C4-2B (cell line): ENCODE measurements around the gene TAOK3.
"Not testable (repeated sequence)": the region's sequence is repeated elsewhere in the genome, so short reads cannot be mapped to it uniquely, and the experiment has no call there.

Source experiments
- ZFX ChIP-seq: fragments of 450-650 bp; IDR thresholded peaks from 2 replicates; pipeline ENCODE4 v1.6.1; 2017
- TF ChIP-seq, protein P1 (sequence below): fragments of 450-650 bp; conservative IDR thresholded peaks from 2 replicates; pipeline ENCODE4 v1.5.1; 2017; ENCODE audit warnings: mild to moderate bottlenecking

DNA sequence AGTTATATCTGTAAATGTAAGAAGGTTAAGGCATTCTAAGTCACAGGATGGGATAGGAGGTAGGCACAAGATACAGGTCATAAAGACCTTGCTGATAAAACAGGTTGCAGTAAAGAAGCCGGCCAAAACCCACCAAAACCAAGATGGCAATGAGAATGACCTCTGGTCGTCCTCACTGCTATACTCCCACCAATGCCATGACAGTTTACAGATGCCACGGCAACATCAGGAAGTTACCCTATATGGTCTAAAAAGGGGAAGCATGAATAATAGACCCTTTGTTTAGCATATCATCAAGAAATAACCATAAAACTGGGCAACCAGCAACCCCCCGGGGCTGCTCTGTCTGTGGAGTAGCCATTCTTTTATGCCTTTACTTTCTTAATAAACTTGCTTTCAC lies 64.7 kb downstream of the TAOK3 start:
- TF ChIP-seq, protein P1, sequence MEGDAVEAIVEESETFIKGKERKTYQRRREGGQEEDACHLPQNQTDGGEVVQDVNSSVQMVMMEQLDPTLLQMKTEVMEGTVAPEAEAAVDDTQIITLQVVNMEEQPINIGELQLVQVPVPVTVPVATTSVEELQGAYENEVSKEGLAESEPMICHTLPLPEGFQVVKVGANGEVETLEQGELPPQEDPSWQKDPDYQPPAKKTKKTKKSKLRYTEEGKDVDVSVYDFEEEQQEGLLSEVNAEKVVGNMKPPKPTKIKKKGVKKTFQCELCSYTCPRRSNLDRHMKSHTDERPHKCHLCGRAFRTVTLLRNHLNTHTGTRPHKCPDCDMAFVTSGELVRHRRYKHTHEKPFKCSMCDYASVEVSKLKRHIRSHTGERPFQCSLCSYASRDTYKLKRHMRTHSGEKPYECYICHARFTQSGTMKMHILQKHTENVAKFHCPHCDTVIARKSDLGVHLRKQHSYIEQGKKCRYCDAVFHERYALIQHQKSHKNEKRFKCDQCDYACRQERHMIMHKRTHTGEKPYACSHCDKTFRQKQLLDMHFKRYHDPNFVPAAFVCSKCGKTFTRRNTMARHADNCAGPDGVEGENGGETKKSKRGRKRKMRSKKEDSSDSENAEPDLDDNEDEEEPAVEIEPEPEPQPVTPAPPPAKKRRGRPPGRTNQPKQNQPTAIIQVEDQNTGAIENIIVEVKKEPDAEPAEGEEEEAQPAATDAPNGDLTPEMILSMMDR, result not testable (repeated sequence)
- not testable (repeated sequence) for TF ChIP-seq ZFX
